GM19238 (cell line): ENCODE measurements around the gene RASGRF2.

Source experiments
- DNase-seq: peaks from one replicate; pipeline ENCODE4 v3.0.0; 2011; ENCODE audit warnings: low spot score; ENCODE audit not compliant: insufficient read length

Gene RASGRF2

GRCh38 chr5:81166430-81166829, 206.3 kb downstream of the RASGRF2 start:
- no peak for DNase-seq

GRCh38 chr5:81167078-81167477, 206.9 kb downstream of the RASGRF2 start:
- DNase-seq: no peak

DNA sequence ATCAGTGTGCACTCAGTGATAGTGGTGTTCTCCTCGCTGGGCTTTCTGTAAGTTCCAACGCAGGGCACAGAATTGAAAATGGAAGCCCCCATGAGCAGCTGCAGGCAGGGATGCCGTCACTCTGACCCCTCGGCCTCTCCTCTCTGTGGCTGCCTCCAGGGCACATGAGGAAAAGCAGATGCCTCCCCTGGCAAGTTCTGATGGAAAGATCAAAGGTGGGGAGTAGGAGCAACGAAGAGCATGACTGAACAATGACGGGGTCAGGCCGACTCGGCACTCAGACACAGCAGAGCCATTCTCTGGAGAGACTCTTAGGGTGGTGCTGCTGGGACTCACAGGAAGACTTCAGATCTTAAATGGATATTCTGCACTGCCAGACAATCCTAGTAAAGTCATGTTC, 207.4 kb downstream of the RASGRF2 start:
- no peak for DNase-seq

DNA sequence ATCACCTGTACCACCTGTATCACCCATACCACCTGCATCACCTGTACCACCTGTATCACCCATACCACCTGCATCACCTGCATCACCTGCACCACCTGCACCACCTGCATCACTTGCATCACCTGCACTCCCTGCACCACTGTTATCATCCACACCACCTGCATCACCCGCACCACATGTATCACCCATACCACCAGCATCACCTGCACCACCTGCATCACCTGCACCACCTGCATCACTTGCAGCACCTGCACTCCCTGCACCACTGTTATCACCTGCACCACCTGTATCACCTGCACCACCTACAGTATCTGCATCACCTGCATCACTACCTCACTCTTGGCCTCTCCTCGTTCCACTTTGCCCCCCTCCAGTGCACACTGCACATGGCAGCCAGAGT, 209.8 kb downstream of the RASGRF2 start:
- no peak for DNase-seq

DNA sequence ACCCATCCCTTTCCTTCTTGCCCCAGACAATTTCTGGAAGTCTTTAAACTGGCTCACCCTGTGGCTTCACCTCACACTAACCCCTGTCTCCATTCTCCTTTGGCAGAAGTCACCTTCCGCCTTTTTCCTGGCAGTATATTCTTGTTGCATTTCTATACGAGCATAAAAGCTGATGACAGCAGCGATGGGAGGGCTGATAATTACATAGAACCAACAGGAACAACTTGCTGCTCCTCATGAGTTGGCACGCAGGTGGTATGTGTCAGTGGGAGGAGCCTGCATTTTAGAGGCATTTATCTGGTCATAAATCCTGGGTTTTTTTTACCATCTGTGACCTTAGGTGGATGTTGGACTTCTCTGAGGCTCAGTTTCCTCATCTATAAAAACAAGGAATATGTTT, 211.6 kb downstream of the RASGRF2 start:
- DNase-seq: no peak

DNA sequence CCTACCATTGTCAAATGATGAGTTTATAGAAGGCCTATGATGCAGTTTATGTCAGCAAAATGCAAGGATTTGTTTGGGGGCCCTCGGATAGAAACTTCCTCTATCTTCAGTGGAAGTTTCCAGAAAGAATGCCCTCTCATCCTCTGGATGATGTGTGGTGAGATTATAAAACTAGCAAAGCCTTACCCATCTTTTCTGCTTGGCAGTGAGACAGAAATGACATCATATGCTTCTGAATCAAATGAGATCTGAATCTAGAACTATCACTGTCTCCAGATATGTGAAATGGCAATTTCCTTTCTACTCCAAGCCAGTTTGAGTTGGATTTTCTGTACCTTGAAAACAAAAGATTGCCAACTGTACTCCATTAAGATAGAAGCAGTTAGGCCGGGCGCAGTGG, 212.5 kb downstream of the RASGRF2 start:
- no peak for DNase-seq

GRCh38 chr5:81177061-81177460, 216.9 kb downstream of the RASGRF2 start:
- no peak for DNase-seq

- DNase-seq: no peak
Measured at GRCh38 chr5:81179959-81180358, 219.8 kb downstream of the RASGRF2 start.

DNA sequence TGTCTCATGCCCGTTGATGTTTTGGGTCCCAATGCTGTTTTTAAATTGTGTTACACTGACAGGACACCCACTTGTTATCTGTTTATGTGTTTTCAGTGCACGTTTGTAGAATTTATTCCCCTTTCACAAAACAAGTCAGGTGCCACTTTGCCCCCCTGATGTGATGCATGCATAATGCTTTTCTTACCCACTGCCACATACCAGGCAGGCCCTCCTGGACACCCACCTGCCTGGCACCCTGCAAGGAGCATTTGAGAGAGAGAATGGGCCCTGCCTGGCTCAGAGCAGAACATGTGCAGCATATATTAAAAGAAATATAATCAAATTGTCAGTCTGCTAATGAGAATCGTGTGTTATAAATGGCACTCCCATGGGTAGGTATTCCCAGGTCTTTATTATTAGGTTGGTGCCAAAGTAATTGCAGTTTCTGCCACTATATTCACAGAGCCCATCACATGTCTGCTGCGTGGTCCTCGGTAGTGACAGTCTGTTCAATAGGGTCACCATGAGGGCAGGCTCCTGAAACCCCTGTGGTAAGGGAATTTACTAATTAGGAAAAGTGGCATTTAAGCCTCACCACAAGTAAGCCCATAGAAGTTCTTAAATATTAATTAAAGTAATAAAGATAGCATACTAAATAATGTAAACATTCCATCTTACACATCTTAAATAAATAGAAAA, 220.8 kb downstream of the RASGRF2 start:
- no peak for DNase-seq

DNA sequence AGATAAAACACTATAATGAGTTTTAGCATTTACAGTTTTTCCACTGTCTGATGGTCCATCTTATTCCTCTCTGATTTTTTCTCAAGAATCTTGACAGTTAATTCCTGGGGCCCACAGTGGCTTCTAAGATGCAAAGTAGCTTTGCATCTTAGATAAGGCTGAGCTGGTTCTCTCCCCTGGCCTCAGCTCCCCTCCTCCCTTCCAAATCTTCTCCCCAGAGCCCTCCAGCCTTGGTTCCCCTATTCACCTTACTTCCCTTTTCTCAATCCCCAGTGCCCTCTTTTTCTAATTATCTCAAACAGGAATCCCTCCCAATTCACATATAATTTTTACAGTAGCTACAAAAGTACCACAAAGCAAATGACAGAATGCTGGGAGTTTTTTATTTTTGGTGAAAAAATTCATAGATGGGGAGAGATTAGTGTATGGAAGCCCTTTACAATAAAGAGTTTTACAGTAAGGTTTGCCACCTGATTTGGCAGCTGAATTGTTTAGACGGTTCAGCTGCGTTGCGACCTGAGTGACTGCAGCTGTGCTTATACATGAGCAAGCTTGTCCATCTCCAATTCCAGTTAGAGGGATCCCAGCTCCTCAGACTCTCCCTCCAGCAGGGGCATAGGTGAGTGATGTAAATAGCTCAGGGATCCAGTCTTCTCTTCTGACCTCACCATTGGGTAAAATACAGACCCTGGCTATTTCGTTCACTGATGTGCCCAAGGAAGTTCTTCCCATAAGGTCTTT, 221.6 kb downstream of the RASGRF2 start:
- DNase-seq: no peak

GRCh38 chr5:81182396-81183390, 222.5 kb downstream of the RASGRF2 start:
- no peak for DNase-seq

GRCh38 chr5:81183811-81184748, 223.9 kb downstream of the RASGRF2 start:
- no peak for DNase-seq

DNA sequence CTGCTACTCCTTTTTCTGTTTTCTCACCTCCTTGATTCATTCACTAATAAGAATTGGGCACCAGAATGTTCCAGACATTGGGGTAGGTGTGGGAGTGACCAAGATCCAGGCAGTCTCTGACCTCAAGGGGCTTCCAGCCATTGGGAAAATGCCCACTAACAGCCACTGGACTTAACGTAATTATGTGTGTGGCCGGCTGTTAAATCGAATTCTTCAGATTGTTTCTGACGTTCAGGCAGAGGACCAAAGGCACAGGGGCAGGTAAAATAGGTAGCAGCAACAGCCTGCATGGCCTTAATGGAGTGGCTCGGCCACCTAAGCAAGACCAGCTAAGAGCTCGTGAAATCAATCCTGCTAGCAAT, 224.6 kb downstream of the RASGRF2 start:
- no peak for DNase-seq

DNA sequence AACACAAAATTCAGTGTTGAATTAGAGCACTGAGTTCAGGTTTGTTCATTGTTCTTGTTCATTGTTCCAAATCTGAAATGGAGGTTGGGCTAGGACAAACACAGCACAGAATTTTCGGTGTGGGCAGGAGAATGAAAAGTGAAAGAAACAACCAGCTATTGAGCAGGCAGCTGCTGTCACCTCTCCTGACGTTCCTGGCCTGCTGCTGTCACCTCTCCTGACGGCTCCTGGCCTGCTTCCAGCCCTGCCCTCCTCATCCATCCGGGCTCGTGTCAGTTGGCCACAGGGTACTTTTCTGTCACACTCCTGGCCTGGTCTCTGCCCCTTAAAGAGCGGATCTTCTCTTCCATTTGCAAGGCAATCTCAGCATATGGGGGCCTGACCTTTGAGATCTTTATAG, 227.7 kb downstream of the RASGRF2 start:
- peak; percentile 20 for DNase-seq

GRCh38 chr5:81188962-81189361, 228.8 kb downstream of the RASGRF2 start:
- DNase-seq: no peak

GRCh38 chr5:81189875-81190498, 229.8 kb downstream of the RASGRF2 start:
- DNase-seq: no peak

GRCh38 chr5:81191726-81192372, 231.7 kb downstream of the RASGRF2 start:
- DNase-seq: no peak

- no peak for DNase-seq
Measured at GRCh38 chr5:81192373-81192750, 232.2 kb downstream of the RASGRF2 start.

GRCh38 chr5:81194633-81195334, 234.6 kb downstream of the RASGRF2 start:
- peak; percentile 88 for DNase-seq
